ENCODE data around the gene PRRG3.

PRRG3 gene

GRCh38 chrX:151754047-151754429 lies 58.8 kb downstream of the PRRG3 start:
- CTCF ChIA-PET: interaction anchor here (0.5 to 1.6 kb wide), 17 partner anchors 10 to 1065 kb away, joined by 3 to 18 read pairs (median 3); no protein-coding TSS in a partner anchor
- peak; percentile 69 for DNase-seq (ENCODE audit: low spot score)
- peak overlapping the region; percentile 94 for H3K27ac ChIP-seq
- POLR2A ChIA-PET (ENCODE audit: low non-redundant PET): no interaction called here
- no peak for TF ChIP-seq CTCF (conservative IDR thresholded peaks at IDR 0.05; ENCODE audit: low read depth)

- no peak for TF ChIP-seq CTCF (conservative IDR thresholded peaks at IDR 0.05; ENCODE audit: low read depth)
- ChIA-PET POLR2A (ENCODE audit: low non-redundant PET) (interaction anchor here (0.5 kb wide), 1 partner anchor 218 kb away, joined by 3 read pairs; no protein-coding TSS in a partner anchor), CTCF (interaction anchor here (0.6 to 1.0 kb wide), 2 partner anchors 11 to 434 kb away, joined by 3 read pairs; no protein-coding TSS in a partner anchor)
- DNase-seq (ENCODE audit: low spot score): peak; percentile 36
- peak overlapping the region; percentile 94 for H3K27ac ChIP-seq
Observed at GRCh38 chrX:151754641-151755215, 59.5 kb downstream of the PRRG3 start.

Data from RWPE1 (cell line).